DOHH2 (cell line): ENCODE results near the gene BCAS1.

Source experiments
- H3F3A ChIP-seq: fragments of 200-600 bp; sonication (generic), shearing (Covaris generic); 2 replicates; pipeline ENCODE4 v1.6.0; 2016; ENCODE audit warnings: antibody characterized with exemption, mild to moderate bottlenecking; ENCODE audit not compliant: control insufficient read depth, insufficient read depth
- H3K27ac ChIP-seq: fragments of 200-600 bp; sonication (generic); 2 replicates; pipeline ENCODE4 v1.5.1; 2014; ENCODE audit warnings: low read depth, mild to moderate bottlenecking, low read length, moderate library complexity
- H3K27me3 ChIP-seq: fragments of 200-600 bp; sonication (generic); 2 replicates; pipeline ENCODE4 v1.6.1; 2014; ENCODE audit warnings: mild to moderate bottlenecking, low read length, mixed read lengths; ENCODE audit not compliant: control insufficient read depth
- H3K36me3 ChIP-seq: fragments of 200-600 bp; sonication (generic); 2 replicates; pipeline ENCODE4 v1.6.1; 2014; ENCODE audit warnings: mild to moderate bottlenecking, low read length, moderate library complexity, mixed read lengths; ENCODE audit not compliant: control insufficient read depth
- H3K4me1 ChIP-seq: fragments of 200-600 bp; sonication (generic); 2 replicates; pipeline ENCODE4 v1.6.1; 2014; ENCODE audit warnings: mild to moderate bottlenecking, low read length, mixed read lengths; ENCODE audit not compliant: control insufficient read depth
- H3K4me2 ChIP-seq: fragments of 200-600 bp; sonication (generic); 2 replicates; pipeline ENCODE4 v1.6.0; 2014; ENCODE audit warnings: mild to moderate bottlenecking, low read length, moderate library complexity
- H3K4me3 ChIP-seq: fragments of 200-600 bp; sonication (generic); 2 replicates; pipeline ENCODE4 v1.5.1; 2014; ENCODE audit warnings: mild to moderate bottlenecking, low read length, mixed read lengths
- H3K79me2 ChIP-seq: fragments of 200-600 bp; sonication (generic); 2 replicates; pipeline ENCODE4 v1.6.1; 2014; ENCODE audit warnings: mild to moderate bottlenecking, low read length, mixed read lengths; ENCODE audit not compliant: control insufficient read depth
- H3K9me2 ChIP-seq: fragments of 200-600 bp; sonication (generic); replicated peaks from 2 replicates; pipeline ENCODE4 v1.6.1; 2014; ENCODE audit warnings: mild to moderate bottlenecking, low read length, mixed read lengths; ENCODE audit not compliant: control insufficient read depth
- H3K9me3 ChIP-seq: fragments of 200-600 bp; sonication (generic); 2 replicates; pipeline ENCODE4 v1.6.1; 2014; ENCODE audit warnings: antibody characterized with exemption, low read length, mixed read lengths; ENCODE audit not compliant: control insufficient read depth, insufficient read depth
- H4K20me1 ChIP-seq: fragments of 200-600 bp; sonication (generic); 2 replicates; pipeline ENCODE4 v1.6.0; 2014; ENCODE audit warnings: low read depth, mild to moderate bottlenecking, antibody characterized with exemption, low read length, moderate library complexity; ENCODE audit not compliant: control insufficient read depth, insufficient read depth
- CTCF ChIP-seq: fragments of 200-600 bp; sonication (generic); IDR thresholded peaks from one replicate; pipeline ENCODE4 v1.5.1; 2014; ENCODE audit warnings: antibody characterized with exemption, mild to moderate bottlenecking, low read depth, low read length; ENCODE audit not compliant: poor library complexity, severe bottlenecking
- EZH2phosphoT487 ChIP-seq: fragments of 200-600 bp; sonication (generic); IDR thresholded peaks from 2 replicates; pipeline ENCODE4 v1.6.1; 2017; ENCODE audit warnings: borderline replicate concordance, mild to moderate bottlenecking, antibody characterized with exemption, low read length, moderate library complexity, mixed read lengths

BCAS1 gene

GRCh38 chr20:53952528-53953096 lies 117.8 kb downstream of the BCAS1 start:
- no peaks in the 10 kb centered on the region for H3K27me3 ChIP-seq
- H3K27ac ChIP-seq = no peak overlapping the region

GRCh38 chr20:53950578-53950977 lies 119.8 kb downstream of the BCAS1 start:
- H3K4me1 ChIP-seq = peaks cover 13% of the 10 kb centered on the region
- no peak overlapping the region for H3K27ac ChIP-seq
- H4K20me1 ChIP-seq = no peaks in the 10 kb centered on the region
- no peaks in the 10 kb centered on the region for H3K79me2 ChIP-seq
- H3F3A ChIP-seq = no peaks in the 10 kb centered on the region
- no peak overlapping the region for H3K4me3 ChIP-seq
- H3K27me3 ChIP-seq = no peaks in the 10 kb centered on the region
- no peak for TF ChIP-seq CTCF
- TF ChIP-seq EZH2phosphoT487 = no peak
- H3K36me3 ChIP-seq = no peaks in the 10 kb centered on the region
- H3K4me2 ChIP-seq = no peak overlapping the region
- no peaks in the 10 kb centered on the region for H3K9me2 ChIP-seq
- H3K9me3 ChIP-seq = no peaks in the 10 kb centered on the region

More at GRCh38 chr20:53952528-53953096, 117.8 kb downstream of the BCAS1 start:
- no peak for TF ChIP-seq EZH2phosphoT487
- H3K79me2 ChIP-seq = no peaks in the 10 kb centered on the region
- H3K9me3 ChIP-seq = no peaks in the 10 kb centered on the region
- no peaks in the 10 kb centered on the region for H3F3A ChIP-seq
- H4K20me1 ChIP-seq = no peaks in the 10 kb centered on the region
- peaks cover 18% of the 10 kb centered on the region for H3K4me1 ChIP-seq
- no peak overlapping the region for H3K4me2 ChIP-seq
- H3K4me3 ChIP-seq = no peak overlapping the region
- H3K9me2 ChIP-seq = no peaks in the 10 kb centered on the region
- H3K36me3 ChIP-seq = no peaks in the 10 kb centered on the region

GRCh38 chr20:53950031-53950430 lies 120.4 kb downstream of the BCAS1 start:
- Histone ChIP-seq H3K27me3 (no peaks in the 10 kb centered on the region), H3K79me2 (no peaks in the 10 kb centered on the region), H3K4me1 (peaks cover 13% of the 10 kb centered on the region), H3K36me3 (no peaks in the 10 kb centered on the region), H3K4me3 (no peak overlapping the region), H3K4me2 (no peak overlapping the region), H3K27ac (no peak overlapping the region), H3F3A (no peaks in the 10 kb centered on the region), H3K9me2 (no peaks in the 10 kb centered on the region), H4K20me1 (no peaks in the 10 kb centered on the region), H3K9me3 (no peaks in the 10 kb centered on the region)
- no peak for TF ChIP-seq EZH2phosphoT487
- TF ChIP-seq CTCF = no peak

GRCh38 chr20:53949319-53949839 lies 121.0 kb downstream of the BCAS1 start:
- no peak for TF ChIP-seq CTCF
- no peak for TF ChIP-seq EZH2phosphoT487
- Histone ChIP-seq H3F3A (no peaks in the 10 kb centered on the region), H4K20me1 (no peaks in the 10 kb centered on the region), H3K36me3 (no peaks in the 10 kb centered on the region), H3K79me2 (no peaks in the 10 kb centered on the region), H3K9me3 (no peaks in the 10 kb centered on the region), H3K4me2 (no peak overlapping the region), H3K27me3 (no peaks in the 10 kb centered on the region), H3K4me3 (no peak overlapping the region), H3K9me2 (no peaks in the 10 kb centered on the region), H3K4me1 (peaks cover 13% of the 10 kb centered on the region), H3K27ac (no peak overlapping the region)
